Right atrium auricular region (tissue), 2 donors: ENCODE measurements around the gene DOCK4. TPM values are rescaled to one million over a fixed set of nuclear protein-coding genes. Genes with fewer than 3 reads are reported as not detected.

Experiments used
- DNase-seq: peaks from one replicate; pipeline ENCODE4 v3.0.0-alpha.2; 2019; ENCODE audit warnings: low spot score
- H3K27ac ChIP-seq, 2 donors: fragments of 200-600 bp; sonication (generic); 1 replicate in 1 of 2; 2 replicates in 1 of 2; pipeline ENCODE4 v1.5.1; 2016 to 2019
- H3K27me3 ChIP-seq, 2 donors: fragments of 200-600 bp; sonication (generic); one replicate each; pipeline versions ENCODE4 v1.5.1 to v1.6.0; 2017 to 2019
- H3K36me3 ChIP-seq: fragments of 200-600 bp; sonication (generic); one replicate; pipeline ENCODE4 v1.5.1; 2016
- H3K4me1 ChIP-seq, 2 donors: fragments of 200-600 bp; sonication (generic); one replicate each; pipeline versions ENCODE4 v1.5.1 to v1.6.0; 2017 to 2019
- H3K4me3 ChIP-seq, 2 donors: fragments of 200-600 bp; sonication (generic); 1 replicate in 1 of 2; 2 replicates in 1 of 2; pipeline ENCODE4 v1.5.1; 2017 to 2019; ENCODE audit warnings: mild to moderate bottlenecking in 1 of 2, moderate library complexity in 1 of 2
- H3K9me3 ChIP-seq, 2 donors: fragments of 200-600 bp; sonication (generic); one replicate each; pipeline ENCODE4 v1.5.1; 2019
- CTCF ChIP-seq, 2 donors: fragments of 200-600 bp; sonication (generic); IDR thresholded peaks; one replicate each; pipeline ENCODE4 v1.5.1; 2019; ENCODE audit warnings: antibody characterized with exemption in 2 of 2
- total RNA-seq, 2 donors: library from RNA; depleted of rRNA; stranded (reverse); fragments of >200 nt; gene quantifications; one replicate each; pipeline ENCODE4 v1.1.0, GENCODE V29; 2016

Gene DOCK4
- total RNA-seq, 2 donors from 2014 or later = 12.3 to 17.8 TPM

GRCh38 chr7:112005205-112005775, 200.9 kb downstream of the DOCK4 start:
- Histone ChIP-seq H3K4me3 (no peak overlapping the region), H3K36me3 (no peaks in the 10 kb centered on the region), H3K4me1 (peaks cover 0 to 7% of the 10 kb centered on the region in 2 donors), H3K27me3 (no peaks in the 10 kb centered on the region), H3K27ac (no peak overlapping the region), H3K9me3 (no peaks in the 10 kb centered on the region)
- TF ChIP-seq CTCF (IDR thresholded peaks at IDR 0.05) = no peak
- DNase-seq = no peak

- no peak for DNase-seq
- Histone ChIP-seq H3K9me3 (no peaks in the 10 kb centered on the region), H3K4me1 (peaks cover 0 to 7% of the 10 kb centered on the region in 2 donors), H3K36me3 (no peaks in the 10 kb centered on the region), H3K4me3 (no peak overlapping the region), H3K27ac (no peak overlapping the region), H3K27me3 (no peaks in the 10 kb centered on the region)
- TF ChIP-seq CTCF (IDR thresholded peaks at IDR 0.05) = no peak
These were observed 204.9 kb downstream of the DOCK4 start for GRCh38 chr7:112001091-112001826.

GRCh38 chr7:111998326-111998725, 207.9 kb downstream of the DOCK4 start:
- no peaks in the 10 kb centered on the region for H3K4me1 ChIP-seq
- H3K27ac ChIP-seq = no peak overlapping the region
- no peak overlapping the region for H3K4me3 ChIP-seq
- TF ChIP-seq CTCF (IDR thresholded peaks at IDR 0.05) = no peak
- H3K9me3 ChIP-seq = no peaks in the 10 kb centered on the region
- DNase-seq = no peak
- no peaks in the 10 kb centered on the region for H3K36me3 ChIP-seq
- no peaks in the 10 kb centered on the region for H3K27me3 ChIP-seq

GRCh38 chr7:111997546-111997945, 208.7 kb downstream of the DOCK4 start:
- no peaks in the 10 kb centered on the region for H3K4me1 ChIP-seq
- H3K27ac ChIP-seq = no peak overlapping the region
- no peaks in the 10 kb centered on the region for H3K9me3 ChIP-seq
- no peak overlapping the region for H3K4me3 ChIP-seq
- H3K27me3 ChIP-seq = no peaks in the 10 kb centered on the region
- no peak for DNase-seq
- H3K36me3 ChIP-seq = no peaks in the 10 kb centered on the region
- TF ChIP-seq CTCF (IDR thresholded peaks at IDR 0.05) = no peak

GRCh38 chr7:111992601-111993000, 213.6 kb downstream of the DOCK4 start:
- no peak overlapping the region for H3K27ac ChIP-seq
- no peaks in the 10 kb centered on the region for H3K4me1 ChIP-seq
- no peaks in the 10 kb centered on the region for H3K36me3 ChIP-seq
- no peak overlapping the region for H3K4me3 ChIP-seq
- no peaks in the 10 kb centered on the region for H3K9me3 ChIP-seq
- TF ChIP-seq CTCF (IDR thresholded peaks at IDR 0.05) = no peak
- no peak for DNase-seq
- no peaks in the 10 kb centered on the region for H3K27me3 ChIP-seq
